Peyer's patch (tissue), 4 donors: ENCODE data around the gene CLEC16A. TPM values are rescaled to one million over a fixed set of nuclear protein-coding genes. Genes with fewer than 3 reads are reported as not detected.

ENCODE experiments used
- DNase-seq, 3 donors: peaks; one replicate each; pipeline ENCODE4 v3.0.0-alpha.2; 2017 to 2019
- H3K27ac ChIP-seq, 4 donors: fragments of 200-600 bp; sonication (generic); one replicate each; pipeline ENCODE4 v1.5.1; 2016 to 2019
- H3K27me3 ChIP-seq, 2 donors: fragments of 200-600 bp; sonication (generic); one replicate each; pipeline ENCODE4 v1.5.1; 2019
- H3K36me3 ChIP-seq, 3 donors: fragments of 200-600 bp; sonication (generic); one replicate each; pipeline ENCODE4 v1.5.1; 2016 to 2019
- H3K4me1 ChIP-seq, 4 donors: fragments of 200-600 bp; sonication (generic); one replicate each; pipeline ENCODE4 v1.5.1; 2016 to 2019
- H3K4me3 ChIP-seq, 4 donors: fragments of 200-600 bp; sonication (generic); 1 replicate in 3 of 4; 2 replicates in 1 of 4; pipeline ENCODE4 v1.5.1; 2016 to 2019; ENCODE audit warnings: mild to moderate bottlenecking in 1 of 4
- H3K9me3 ChIP-seq, 4 donors: fragments of 200-600 bp; sonication (generic); one replicate each; pipeline ENCODE4 v1.5.1; 2016 to 2019; ENCODE audit warnings: mild to moderate bottlenecking in 1 of 4
- CTCF ChIP-seq, 6 experiments: fragments of 450-650 bp in 4 of 6; fragments of 200-600 bp in 2 of 6; sonication (generic) in 1 of 6; IDR thresholded peaks; one replicate each; pipeline ENCODE4 v1.5.1; 2017 to 2019; ENCODE audit warnings: antibody characterized with exemption in 6 of 6, mild to moderate bottlenecking in 3 of 6, moderate library complexity in 1 of 6
- POLR2A ChIP-seq, 2 donors: fragments of 450-650 bp; IDR thresholded peaks; one replicate each; pipeline ENCODE4 v1.5.1; 2017; ENCODE audit warnings: antibody characterized with exemption in 2 of 2, mild to moderate bottlenecking in 2 of 2, moderate library complexity in 2 of 2
- total RNA-seq, 4 donors: library from RNA; depleted of rRNA; stranded (reverse); fragments of >200 nt; gene quantifications; one replicate each; pipeline ENCODE4 v1.1.0, GENCODE V29; 2016

The CLEC16A gene
- total RNA-seq, 4 donors from 2014 or later, result 37.8 to 139 (median 64.3) TPM

- H3K4me3 ChIP-seq, result peak overlapping the region in 1 of 4 donors; percentile 4
- H3K27ac ChIP-seq, result peak overlapping the region in 3 of 4 donors; percentile 33 to 56 (median 48)
- DNase-seq, result peak; percentile 88 to 98 (median 93)
These were observed 25.9 kb upstream of the CLEC16A start for GRCh38 chr16:10918294-10919002.

GRCh38 chr16:10919003-10919351 is 25.4 kb upstream of the CLEC16A start:
- Histone ChIP-seq H3K36me3 (no peaks in the 10 kb centered on the region), H3K4me1 (peaks cover 0 to 31% (median 2%) of the 10 kb centered on the region in 4 donors), H3K9me3 (no peaks in the 10 kb centered on the region), H3K4me3 (no peak overlapping the region), H3K27ac (peak overlapping the region in 1 of 4 donors; percentile 56), H3K27me3 (no peaks in the 10 kb centered on the region)
- TF ChIP-seq POLR2A (IDR thresholded peaks at IDR 0.05) (no peak), CTCF (IDR thresholded peaks at IDR 0.05) (no peak)
- no peak for DNase-seq

More at GRCh38 chr16:10918294-10919002, 25.9 kb upstream of the CLEC16A start:
- Histone ChIP-seq H3K36me3 (no peaks in the 10 kb centered on the region), H3K27me3 (no peaks in the 10 kb centered on the region), H3K9me3 (no peaks in the 10 kb centered on the region), H3K4me1 (peaks cover 0 to 28% (median 2%) of the 10 kb centered on the region in 4 donors)
- TF ChIP-seq POLR2A (IDR thresholded peaks at IDR 0.05) (no peak), CTCF (IDR thresholded peaks at IDR 0.05) (peak; percentile 93 to 95 (median 95))

- H3K9me3 ChIP-seq, result no peaks in the 10 kb centered on the region
- DNase-seq, result no peak
- peaks cover 0 to 25% (median 2%) of the 10 kb centered on the region in 4 donors for H3K4me1 ChIP-seq
- no peak overlapping the region for H3K27ac ChIP-seq
- peaks cover 0 to 18% (median 0%) of the 10 kb centered on the region in 3 donors for H3K36me3 ChIP-seq
- H3K27me3 ChIP-seq, result no peaks in the 10 kb centered on the region
- H3K4me3 ChIP-seq, result no peak overlapping the region
- TF ChIP-seq CTCF (IDR thresholded peaks at IDR 0.05) (no peak), POLR2A (IDR thresholded peaks at IDR 0.05) (no peak)
These were observed 23.5 kb upstream of the CLEC16A start for GRCh38 chr16:10920726-10921427.

GRCh38 chr16:10921536-10922327 is 22.6 kb upstream of the CLEC16A start:
- Histone ChIP-seq H3K36me3 (peaks cover 0 to 26% (median 0%) of the 10 kb centered on the region in 3 donors), H3K27ac (no peak overlapping the region)

More at GRCh38 chr16:10921536-10922327, 22.6 kb upstream of the CLEC16A start:
- no peak for DNase-seq
- Histone ChIP-seq H3K27me3 (no peaks in the 10 kb centered on the region), H3K9me3 (no peaks in the 10 kb centered on the region), H3K4me1 (peaks cover 0 to 25% (median 2%) of the 10 kb centered on the region in 4 donors), H3K4me3 (no peak overlapping the region)
- TF ChIP-seq POLR2A (IDR thresholded peaks at IDR 0.05) (no peak), CTCF (IDR thresholded peaks at IDR 0.05) (no peak)
